Measurements from ENCODE around the gene SCRN1.

Gene SCRN1

GRCh38 chr7:29989257-29989995 lies at the start of gene SCRN1:
Gene SCRN1, minus strand, starts transcription at chr7:29989801. Its CDS starts 20,734 bp downstream, at chr7:29969067.
- no peak for DNase-seq

- DNase-seq, result no peak
Observed at GRCh38 chr7:30038196-30038980, 48.8 kb upstream of the SCRN1 start.

DNA sequence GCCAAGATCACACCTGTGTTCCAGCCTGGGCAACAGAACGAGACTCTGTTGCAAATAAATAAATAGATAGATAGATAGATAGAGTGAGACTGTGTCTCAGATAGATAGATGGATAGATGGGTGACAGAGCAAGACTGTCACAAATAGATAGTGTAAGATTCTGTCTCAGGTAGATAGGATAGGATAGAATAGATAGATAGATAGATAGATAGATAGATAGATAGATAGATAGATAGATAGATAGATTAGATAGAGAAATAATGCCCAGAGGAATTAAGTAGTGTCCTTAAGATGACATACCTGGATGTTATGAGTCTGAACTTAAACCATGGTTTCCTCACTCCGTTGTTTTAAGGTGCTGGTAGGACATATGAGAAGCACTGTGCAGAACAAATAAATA lies 46.6 kb upstream of the SCRN1 start:
- DNase-seq, result no peak

GRCh38 chr7:30034501-30034900 lies 44.9 kb upstream of the SCRN1 start:
- DNase-seq, result no peak

GRCh38 chr7:30032310-30033125 lies 42.9 kb upstream of the SCRN1 start:
- no peak for DNase-seq

DNA sequence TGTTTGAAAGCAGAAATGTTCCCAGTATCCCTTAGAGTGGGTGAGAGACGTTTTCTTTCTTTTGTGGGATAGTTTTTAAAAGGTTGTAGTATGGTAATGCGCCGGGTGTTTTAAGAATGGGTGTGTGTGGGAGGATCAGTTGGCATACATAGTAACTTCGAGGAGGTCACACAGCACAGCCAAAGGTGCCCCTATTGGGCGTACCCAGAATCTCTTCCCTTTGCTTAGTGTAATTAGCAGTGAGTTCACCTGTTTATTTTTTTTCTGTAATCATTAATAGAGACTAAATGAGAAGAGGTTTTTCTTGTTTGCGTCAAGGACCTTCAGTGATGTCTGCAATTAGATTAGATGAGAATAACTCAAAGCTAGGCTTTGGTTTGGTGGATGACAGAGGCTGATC lies 40.1 kb upstream of the SCRN1 start:
- peak; percentile 21 for DNase-seq

DNA sequence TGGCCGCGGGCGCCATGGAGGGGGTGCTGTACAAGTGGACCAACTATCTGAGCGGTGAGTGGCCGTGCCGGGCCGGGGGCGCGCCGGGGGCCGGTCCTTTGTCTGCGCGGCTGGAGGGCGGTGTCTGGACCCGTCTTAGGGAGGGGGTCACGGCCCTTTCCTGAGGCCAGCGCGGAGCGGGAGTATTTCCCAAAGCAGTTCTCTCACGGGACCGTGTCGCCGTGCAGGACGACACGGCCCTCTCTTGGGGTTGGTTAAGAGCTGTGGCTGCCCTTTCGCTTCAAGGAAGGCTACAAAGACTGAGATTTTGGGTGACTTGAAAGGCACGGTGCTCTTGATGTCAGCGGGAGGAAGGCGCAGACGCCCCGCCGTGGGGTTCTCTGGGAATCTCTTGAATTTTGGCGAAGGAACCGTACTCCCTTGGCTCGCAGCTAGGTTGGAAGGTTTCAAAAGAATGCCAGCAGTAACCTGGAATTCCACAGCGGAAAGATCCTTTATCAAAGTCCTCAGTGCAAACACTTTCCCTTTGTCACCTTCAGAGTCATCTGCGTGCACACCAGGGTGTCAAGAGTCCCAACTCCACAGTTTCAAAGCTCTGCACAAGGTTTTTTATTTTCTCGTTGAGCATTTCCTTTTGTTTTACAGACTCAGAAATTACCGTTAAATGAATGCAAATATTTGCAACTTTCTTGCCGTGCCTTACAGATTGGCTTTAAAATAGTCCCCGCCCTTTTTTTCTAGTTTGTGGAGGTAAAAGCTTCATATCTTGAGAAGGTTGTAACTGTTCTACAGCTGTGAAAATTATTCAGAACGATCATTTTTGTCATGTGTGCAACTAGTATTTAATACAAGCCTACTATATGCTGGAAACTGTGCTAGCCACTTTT lies 39.4 kb upstream of the SCRN1 start:
- peak; percentile 40 for DNase-seq

- DNase-seq, result peak; percentile 91
Observed at GRCh38 chr7:30028216-30028748, 38.7 kb upstream of the SCRN1 start, which contains the start of gene PLEKHA8. Gene PLEKHA8, plus strand, starts transcription at chr7:30028412. Its CDS starts 351 bp downstream, at chr7:30028763.

- DNase-seq, result no peak
Observed at GRCh38 chr7:30027740-30028215, 38.2 kb upstream of the SCRN1 start.

- DNase-seq, result peak; percentile 54
Observed at GRCh38 chr7:30027065-30027456, 37.5 kb upstream of the SCRN1 start.

DNA sequence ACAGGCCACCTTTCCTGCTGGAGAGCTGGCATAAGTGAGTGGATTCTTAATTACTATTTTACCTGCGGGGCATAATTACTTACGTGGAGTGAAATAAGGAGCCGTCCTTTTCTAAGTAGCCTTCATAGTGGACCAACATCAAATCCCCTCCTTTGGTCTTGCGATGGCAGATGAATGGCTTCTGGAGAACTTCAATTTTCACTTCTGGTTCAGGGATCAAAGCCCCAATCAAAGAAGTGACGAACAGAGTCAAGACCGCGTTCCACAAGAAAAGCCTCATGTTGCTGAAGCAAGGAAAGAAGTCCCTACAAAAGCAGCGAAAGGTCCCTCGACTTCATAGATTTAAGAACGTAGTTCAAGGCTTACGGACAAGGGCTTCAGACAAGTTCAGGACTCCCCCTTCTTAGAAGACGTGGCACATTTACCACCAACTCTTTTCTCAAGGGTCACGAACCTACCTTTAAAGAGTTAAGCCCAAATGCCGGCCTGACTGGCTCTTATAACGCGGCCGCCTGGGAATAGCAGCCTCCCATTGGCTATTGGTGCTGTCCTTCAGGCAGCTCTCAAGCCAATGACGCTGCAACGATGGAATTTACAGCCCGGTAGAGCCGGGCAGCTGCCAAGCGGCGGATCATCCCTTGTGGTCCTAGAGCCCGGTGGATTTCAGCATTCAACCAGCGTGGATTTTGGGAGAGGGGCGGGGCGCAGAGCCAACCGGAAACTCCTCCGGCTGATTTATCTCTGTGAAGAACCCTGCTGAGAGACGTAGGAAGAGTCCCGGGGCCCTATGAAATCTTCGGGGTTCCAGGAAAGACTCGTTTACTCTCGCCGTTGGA lies 36.8 kb upstream of the SCRN1 start, which contains the start of gene FKBP14:
Gene FKBP14, minus strand, starts transcription at position 474 of the 836 bp plus-strand sequence. Its CDS starts 194 bp downstream, at position 280.
- peak; percentile 96 for DNase-seq

DNA sequence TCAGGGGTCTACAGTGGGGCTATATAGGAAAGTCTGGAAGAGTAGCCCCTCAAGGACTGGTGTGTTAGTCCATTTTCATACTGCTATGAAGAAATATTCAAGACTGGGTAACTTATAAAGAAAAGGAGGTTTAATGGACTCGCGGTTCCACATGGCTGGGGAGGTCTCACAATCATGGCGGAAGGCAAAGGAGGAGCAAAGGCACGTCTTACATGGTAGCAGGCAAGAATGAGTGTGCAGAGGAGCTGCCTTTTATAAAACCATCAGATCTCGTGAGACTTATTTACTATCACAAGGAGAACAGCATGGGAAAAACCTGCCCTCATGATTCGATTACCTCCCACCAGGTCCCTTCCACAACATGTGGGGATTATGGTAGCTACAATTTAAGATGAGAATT lies 33.9 kb upstream of the SCRN1 start:
- DNase-seq, result no peak

- DNase-seq, result no peak
Observed at GRCh38 chr7:30022991-30023390, 33.4 kb upstream of the SCRN1 start.

DNA sequence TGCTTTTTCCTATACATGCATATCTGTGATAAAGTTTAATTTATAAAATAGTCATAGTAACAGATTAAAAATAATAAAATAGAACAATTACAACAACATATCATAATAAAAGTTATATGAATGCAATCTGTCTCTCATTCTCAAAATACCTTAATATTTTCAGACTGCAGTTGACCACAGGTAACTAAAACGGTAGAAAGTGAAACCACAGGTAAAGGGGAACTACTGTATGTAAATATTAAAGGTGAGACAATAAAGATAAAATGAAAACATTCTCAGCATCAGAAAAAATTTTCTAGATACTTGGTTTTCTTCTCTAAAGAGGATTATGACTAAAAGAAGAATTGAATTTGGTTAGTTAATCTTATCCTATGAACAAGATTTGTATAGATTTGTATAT lies 30.9 kb upstream of the SCRN1 start:
- DNase-seq, result no peak

GRCh38 chr7:30019960-30020359 lies 30.4 kb upstream of the SCRN1 start:
- no peak for DNase-seq

GRCh38 chr7:30019387-30019786 lies 29.8 kb upstream of the SCRN1 start:
- no peak for DNase-seq

- DNase-seq, result no peak
Observed at GRCh38 chr7:30018451-30018850, 28.9 kb upstream of the SCRN1 start.

DNA sequence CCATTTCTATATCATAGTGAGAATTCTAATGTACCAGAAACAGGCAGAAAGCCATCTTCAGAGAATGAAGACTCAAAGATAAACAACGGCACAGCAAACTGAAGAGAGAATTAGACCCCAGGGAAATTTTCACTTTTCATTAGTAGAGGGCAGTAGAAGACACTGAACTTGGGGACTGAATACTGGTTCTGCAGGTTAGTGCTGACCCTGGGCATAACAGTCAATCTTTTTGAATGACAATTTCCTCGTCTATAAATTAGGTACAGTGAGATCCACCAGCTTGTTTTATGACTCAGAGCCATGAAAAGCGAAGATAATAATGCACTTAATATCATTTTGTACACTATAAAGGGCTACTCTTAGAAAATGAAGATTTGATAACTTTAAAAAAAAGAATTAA lies 23.2 kb upstream of the SCRN1 start:
- DNase-seq, result no peak

DNA sequence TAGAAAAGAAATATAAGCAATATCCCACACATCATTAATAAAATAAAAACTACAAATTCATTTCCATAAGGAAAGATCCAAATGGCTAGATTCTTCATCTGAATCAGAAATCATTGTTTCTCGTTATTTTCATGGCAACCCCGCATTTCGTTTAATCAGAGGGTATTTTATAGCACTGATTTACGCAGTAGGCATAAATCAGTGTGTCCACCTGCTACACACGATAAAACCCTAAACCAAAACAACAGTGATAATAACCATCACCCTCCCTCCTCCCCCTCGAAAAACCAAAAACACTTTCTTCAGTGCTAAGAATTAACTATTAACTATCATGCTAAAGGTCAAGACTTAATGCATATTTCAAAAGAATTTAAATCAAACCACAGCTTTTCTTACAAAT lies 20.4 kb upstream of the SCRN1 start:
- DNase-seq, result no peak

DNA sequence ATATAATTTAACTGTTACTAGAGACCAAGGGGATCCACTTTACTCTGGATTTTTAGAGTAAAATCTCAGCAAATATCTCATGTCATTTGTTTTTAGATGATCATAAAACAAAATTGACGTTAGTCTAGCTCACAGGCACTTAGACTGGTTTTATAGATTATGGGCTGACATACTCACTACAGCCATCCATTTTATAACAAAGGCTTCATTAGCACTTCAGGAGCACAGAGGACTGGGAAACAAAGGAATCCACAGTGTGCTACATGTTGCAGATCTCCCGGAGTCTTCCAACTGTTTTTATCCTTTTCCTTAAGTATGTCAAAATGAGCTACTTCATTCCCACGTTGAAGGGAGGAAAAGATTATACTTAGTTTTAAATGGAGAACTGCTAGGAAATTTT lies 15.9 kb upstream of the SCRN1 start:
- no peak for DNase-seq

DNA sequence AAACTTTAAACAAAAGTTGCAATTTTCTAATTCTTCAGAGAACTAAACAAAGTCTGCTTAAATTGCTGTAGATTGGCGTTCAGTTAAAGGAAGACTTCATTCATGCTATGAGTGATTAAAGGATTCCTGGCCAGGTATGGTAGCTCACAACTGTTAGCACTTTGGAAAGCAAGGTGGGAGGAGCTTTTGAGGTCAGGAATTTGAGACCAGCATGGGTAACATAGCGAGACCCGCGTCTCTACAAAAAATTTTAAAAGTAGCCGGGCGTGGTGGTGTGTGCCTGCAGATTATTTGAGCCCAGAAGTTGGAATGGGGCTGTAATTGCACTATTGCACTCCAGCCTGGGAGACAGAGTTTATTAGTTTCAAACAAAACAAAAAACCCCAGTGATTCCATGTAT lies 13.5 kb upstream of the SCRN1 start:
- DNase-seq, result no peak
